ENCODE results near the gene PITRM1.
"Not testable (repeated sequence)": the region's sequence is repeated elsewhere in the genome, so short reads cannot be mapped to it uniquely, and the experiment has no call there.

PITRM1 gene, protein sequence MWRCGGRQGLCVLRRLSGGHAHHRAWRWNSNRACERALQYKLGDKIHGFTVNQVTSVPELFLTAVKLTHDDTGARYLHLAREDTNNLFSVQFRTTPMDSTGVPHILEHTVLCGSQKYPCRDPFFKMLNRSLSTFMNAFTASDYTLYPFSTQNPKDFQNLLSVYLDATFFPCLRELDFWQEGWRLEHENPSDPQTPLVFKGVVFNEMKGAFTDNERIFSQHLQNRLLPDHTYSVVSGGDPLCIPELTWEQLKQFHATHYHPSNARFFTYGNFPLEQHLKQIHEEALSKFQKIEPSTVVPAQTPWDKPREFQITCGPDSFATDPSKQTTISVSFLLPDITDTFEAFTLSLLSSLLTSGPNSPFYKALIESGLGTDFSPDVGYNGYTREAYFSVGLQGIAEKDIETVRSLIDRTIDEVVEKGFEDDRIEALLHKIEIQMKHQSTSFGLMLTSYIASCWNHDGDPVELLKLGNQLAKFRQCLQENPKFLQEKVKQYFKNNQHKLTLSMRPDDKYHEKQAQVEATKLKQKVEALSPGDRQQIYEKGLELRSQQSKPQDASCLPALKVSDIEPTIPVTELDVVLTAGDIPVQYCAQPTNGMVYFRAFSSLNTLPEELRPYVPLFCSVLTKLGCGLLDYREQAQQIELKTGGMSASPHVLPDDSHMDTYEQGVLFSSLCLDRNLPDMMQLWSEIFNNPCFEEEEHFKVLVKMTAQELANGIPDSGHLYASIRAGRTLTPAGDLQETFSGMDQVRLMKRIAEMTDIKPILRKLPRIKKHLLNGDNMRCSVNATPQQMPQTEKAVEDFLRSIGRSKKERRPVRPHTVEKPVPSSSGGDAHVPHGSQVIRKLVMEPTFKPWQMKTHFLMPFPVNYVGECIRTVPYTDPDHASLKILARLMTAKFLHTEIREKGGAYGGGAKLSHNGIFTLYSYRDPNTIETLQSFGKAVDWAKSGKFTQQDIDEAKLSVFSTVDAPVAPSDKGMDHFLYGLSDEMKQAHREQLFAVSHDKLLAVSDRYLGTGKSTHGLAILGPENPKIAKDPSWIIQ

DNA sequence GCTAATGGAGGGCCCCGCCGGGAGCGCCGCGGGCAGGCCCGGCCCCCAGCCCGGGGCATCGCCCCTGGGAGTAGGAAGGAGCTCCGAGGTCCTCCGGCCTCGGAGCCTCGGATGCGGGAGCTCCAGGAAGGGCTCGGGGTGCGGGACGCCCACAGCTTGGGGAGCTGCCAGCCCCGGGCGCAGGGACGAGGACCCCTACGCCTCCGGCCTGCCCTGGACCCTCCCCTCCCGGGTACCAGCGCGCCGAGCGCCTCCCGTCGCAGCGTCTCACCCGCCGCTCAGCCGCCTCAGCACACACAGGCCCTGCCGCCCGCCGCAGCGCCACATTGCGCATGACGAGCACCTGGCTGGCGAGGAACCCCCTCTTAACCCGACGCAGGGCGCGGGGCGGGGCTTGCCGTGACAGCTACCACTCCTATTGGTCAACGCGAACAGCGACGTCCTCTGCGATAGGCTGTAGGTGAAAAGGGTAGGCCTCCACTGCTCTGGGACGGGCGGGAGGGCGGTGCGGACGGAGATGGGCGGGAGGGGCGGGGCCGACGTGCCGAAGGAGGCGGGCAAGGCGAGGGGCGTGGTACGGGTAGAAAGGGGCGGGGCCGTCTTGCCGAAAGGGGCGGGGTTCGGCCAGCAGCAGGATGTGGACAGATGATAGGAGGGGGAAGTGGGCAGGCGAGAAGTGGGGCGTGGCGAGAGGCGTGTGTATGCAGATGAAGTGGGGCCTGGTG lies at the start of gene PITRM1:
TSS of gene PITRM1 (minus strand) at position 337 of the 725 bp plus-strand sequence. CDS start at position 327, 10 bp downstream.
- peak within 1 kb of the TSS; percentile 73 for H3K4me3 ChIP-seq (ENCODE audit: control insufficient read depth, low read depth, low read length)
- TF ChIP-seq, protein P1, sequence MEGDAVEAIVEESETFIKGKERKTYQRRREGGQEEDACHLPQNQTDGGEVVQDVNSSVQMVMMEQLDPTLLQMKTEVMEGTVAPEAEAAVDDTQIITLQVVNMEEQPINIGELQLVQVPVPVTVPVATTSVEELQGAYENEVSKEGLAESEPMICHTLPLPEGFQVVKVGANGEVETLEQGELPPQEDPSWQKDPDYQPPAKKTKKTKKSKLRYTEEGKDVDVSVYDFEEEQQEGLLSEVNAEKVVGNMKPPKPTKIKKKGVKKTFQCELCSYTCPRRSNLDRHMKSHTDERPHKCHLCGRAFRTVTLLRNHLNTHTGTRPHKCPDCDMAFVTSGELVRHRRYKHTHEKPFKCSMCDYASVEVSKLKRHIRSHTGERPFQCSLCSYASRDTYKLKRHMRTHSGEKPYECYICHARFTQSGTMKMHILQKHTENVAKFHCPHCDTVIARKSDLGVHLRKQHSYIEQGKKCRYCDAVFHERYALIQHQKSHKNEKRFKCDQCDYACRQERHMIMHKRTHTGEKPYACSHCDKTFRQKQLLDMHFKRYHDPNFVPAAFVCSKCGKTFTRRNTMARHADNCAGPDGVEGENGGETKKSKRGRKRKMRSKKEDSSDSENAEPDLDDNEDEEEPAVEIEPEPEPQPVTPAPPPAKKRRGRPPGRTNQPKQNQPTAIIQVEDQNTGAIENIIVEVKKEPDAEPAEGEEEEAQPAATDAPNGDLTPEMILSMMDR (conservative IDR thresholded peaks at IDR 0.05; ENCODE audit: control insufficient read depth, insufficient read depth, low read depth, low read length), result no peak
- DNase-seq (ENCODE audit: low read depth), result peak; percentile 99

DNA sequence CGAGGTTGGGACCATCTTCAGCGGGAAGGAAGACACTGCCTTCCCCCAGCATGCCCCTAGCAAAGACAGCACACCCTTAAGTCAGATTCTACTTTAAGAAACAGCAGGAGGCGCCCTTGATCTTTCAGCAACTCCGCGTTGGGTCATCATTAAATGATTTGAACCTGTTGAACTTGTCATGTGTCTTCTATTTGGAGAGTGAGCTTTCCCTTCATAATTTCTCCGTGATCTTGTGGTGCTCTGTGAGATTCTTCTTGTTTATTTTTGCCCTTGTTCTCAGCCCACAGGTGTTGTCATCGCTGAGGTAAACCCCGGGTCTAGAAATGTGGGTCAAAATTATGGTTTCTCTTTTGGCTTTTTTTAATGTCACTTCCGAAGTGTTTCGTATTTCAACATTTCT lies 49.5 kb upstream of the PITRM1 start:
- TF ChIP-seq, protein P1 (conservative IDR thresholded peaks at IDR 0.05; ENCODE audit: control insufficient read depth, insufficient read depth, low read depth, low read length), result peak; percentile 47
- H3K4me3 ChIP-seq (ENCODE audit: control insufficient read depth, low read depth, low read length), result no peak overlapping the region
- DNase-seq (ENCODE audit: low read depth), result peak; percentile 88

DNA sequence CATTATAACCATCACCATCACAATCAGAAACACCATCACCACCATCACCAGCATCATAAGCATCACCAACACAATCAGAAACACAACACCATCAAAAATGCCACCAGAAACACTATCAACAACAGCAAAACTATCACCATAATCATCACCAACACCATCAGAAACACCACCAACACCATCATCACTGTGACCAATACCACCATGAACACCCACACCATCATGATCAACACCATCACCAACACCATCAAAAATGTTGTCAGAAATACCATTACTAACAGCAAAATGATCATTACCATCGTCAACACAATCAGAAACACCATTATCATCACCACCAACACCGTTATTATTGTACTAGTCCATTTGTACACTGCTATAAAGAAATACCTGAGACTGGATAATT lies 49.0 kb upstream of the PITRM1 start:
- H3K4me3 ChIP-seq (ENCODE audit: control insufficient read depth, low read depth, low read length); DNase-seq (ENCODE audit: low read depth): not testable (repeated sequence)

DNA sequence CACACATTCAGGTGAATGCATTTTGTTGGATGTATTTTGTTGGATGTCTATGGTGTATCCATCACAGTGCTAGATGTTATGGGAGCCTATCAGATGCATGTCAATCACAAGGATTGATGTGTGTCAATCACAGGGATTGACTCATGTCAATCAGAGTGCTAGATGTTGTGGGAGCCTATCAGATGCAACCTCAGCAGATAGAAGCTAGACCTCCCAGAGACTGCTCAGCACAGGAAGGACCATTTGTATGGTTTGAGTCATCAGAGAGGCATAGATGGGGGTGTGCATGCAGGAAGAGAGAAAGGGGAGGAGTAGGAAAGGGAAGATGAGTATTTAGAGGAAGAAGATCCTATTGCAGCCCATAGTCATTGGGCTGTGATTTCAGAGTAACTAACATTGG lies 48.3 kb upstream of the PITRM1 start:
- TF ChIP-seq, protein P1 (conservative IDR thresholded peaks at IDR 0.05; ENCODE audit: control insufficient read depth, insufficient read depth, low read depth, low read length), result no peak
- no peak overlapping the region for H3K4me3 ChIP-seq (ENCODE audit: control insufficient read depth, low read depth, low read length)
- peak; percentile 86 for DNase-seq (ENCODE audit: low read depth)

DNA sequence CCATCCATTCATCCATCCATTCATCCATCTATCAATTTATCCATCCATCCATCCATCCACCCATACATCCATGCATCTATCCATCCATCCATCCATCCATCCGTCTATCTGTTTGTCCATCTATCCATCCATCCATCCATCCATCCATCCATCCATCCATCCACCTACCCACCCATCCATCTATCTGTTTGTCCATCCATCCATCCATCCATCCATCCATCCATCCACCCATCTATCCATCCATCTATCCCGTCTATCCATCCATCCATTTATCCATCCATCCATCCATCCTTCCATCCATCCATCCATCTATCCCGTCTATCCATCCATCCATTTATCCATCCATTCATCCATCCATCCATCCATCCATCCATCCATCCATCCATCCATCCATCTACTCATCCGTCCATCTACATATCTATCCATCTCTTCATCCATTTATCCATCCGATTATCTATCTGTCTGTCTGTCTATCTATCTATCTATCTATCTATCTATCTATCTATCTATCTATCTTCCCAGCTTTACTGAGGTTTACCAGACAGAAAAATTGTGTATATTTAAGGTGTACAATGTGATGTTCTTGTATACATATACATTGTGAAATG lies 46.5 kb upstream of the PITRM1 start:
- DNase-seq (ENCODE audit: low read depth); H3K4me3 ChIP-seq (ENCODE audit: control insufficient read depth, low read depth, low read length): not testable (repeated sequence)

DNA sequence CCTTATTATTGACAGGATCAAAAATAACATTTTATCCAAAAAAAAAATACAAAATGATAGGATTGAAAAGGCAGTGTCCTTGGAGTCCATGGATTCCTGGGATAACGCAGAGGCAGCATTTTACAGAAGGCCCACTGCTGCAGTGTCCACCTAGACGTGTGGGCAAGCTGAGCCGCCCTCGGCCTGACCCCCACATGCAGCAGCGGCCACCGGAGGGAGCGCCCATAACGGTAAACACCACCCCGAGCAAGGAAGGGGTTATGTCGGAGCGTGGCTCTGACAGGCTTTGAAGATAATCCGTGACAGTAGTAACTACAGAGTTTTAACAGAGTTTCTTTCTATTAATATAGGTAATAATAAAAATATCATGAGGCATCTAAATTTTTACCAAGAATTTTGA lies 45.3 kb upstream of the PITRM1 start:
- no peak for DNase-seq (ENCODE audit: low read depth)
- H3K4me3 ChIP-seq (ENCODE audit: control insufficient read depth, low read depth, low read length), result no peak overlapping the region
- TF ChIP-seq, protein P1 (conservative IDR thresholded peaks at IDR 0.05; ENCODE audit: control insufficient read depth, insufficient read depth, low read depth, low read length), result no peak

DNA sequence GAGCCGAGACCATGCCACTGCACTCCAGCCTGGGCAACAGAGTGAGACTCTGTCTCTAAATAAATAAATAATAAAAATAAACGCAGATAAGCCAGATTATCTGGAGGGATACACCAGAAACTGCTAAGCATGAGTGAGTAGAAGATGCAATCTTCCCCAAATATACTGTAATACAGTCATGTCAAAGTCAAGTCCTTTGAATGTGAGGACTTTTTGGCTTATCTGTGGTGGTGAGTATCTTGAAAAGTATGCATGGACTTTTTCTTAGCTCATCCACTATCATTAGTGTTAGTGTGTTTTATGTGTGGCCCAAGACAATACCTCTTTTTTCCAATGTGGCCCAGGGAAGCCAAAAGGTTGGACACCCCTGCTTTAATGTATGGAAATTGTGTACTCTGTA lies 44.7 kb upstream of the PITRM1 start:
- TF ChIP-seq, protein P1 (conservative IDR thresholded peaks at IDR 0.05; ENCODE audit: control insufficient read depth, insufficient read depth, low read depth, low read length), result no peak
- no peak overlapping the region for H3K4me3 ChIP-seq (ENCODE audit: control insufficient read depth, low read depth, low read length)
- DNase-seq (ENCODE audit: low read depth), result peak; percentile 71
